Mesodermal cell (in vitro differentiated cells): ENCODE results near the gene BAIAP3.

Experiments used
- H3K27ac ChIP-seq: 2 replicates; pipeline ENCODE4 v1.7.0; 2013; ENCODE audit warnings: mild to moderate bottlenecking, low read depth, low read length, moderate library complexity; ENCODE audit not compliant: severe bottlenecking
- H3K36me3 ChIP-seq: 2 replicates; pipeline ENCODE4 v1.7.1; 2013; ENCODE audit warnings: mild to moderate bottlenecking, low read length, moderate library complexity; ENCODE audit not compliant: control insufficient read depth, insufficient read depth
- H3K4me1 ChIP-seq: one replicate; pipeline ENCODE4 v1.7.1; 2013; ENCODE audit warnings: mild to moderate bottlenecking, low read length; ENCODE audit not compliant: insufficient read depth, control insufficient read depth, poor library complexity, severe bottlenecking
- H3K4me3 ChIP-seq: 2 replicates; pipeline ENCODE4 v1.7.0; 2013; ENCODE audit warnings: low read length, control low read depth, mild to moderate bottlenecking; ENCODE audit not compliant: insufficient read depth, poor library complexity, severe bottlenecking; ENCODE audit errors: extremely low read depth
- H3K9me3 ChIP-seq: 2 replicates; pipeline ENCODE4 v1.7.1; 2013; ENCODE audit warnings: mild to moderate bottlenecking, low read length, moderate library complexity; ENCODE audit not compliant: control insufficient read depth
- WGBS, 2 experiments: methylation state at CpG; one replicate each; pipeline ENCODE4 v1.1.5; 2013; ENCODE audit warnings: missing lambda C conversion rate in 2 of 2; ENCODE audit not compliant: insufficient coverage in 2 of 2; 5-methylcytosine and 5-hydroxymethylcytosine counted together

BAIAP3 gene

GRCh38 chr16:1319041-1319440, 14.4 kb upstream of the BAIAP3 start:
- 93 to 94% methylated on average over 33 of the region's 33 CpGs for WGBS, 2 experiments
- H3K4me3 ChIP-seq = no peak overlapping the region
- peaks cover 94% of the 10 kb centered on the region for H3K36me3 ChIP-seq
- H3K27ac ChIP-seq = no peak overlapping the region
- no peaks in the 10 kb centered on the region for H3K9me3 ChIP-seq
- H3K4me1 ChIP-seq = no peaks in the 10 kb centered on the region

- no peaks in the 10 kb centered on the region for H3K9me3 ChIP-seq
- no peaks in the 10 kb centered on the region for H3K4me1 ChIP-seq
- WGBS, 2 experiments = 87 to 88% methylated on average over 10 to 11 of the region's 12 CpGs
- H3K27ac ChIP-seq = no peak overlapping the region
- peaks cover 94% of the 10 kb centered on the region for H3K36me3 ChIP-seq
- no peak overlapping the region for H3K4me3 ChIP-seq
Measured at GRCh38 chr16:1320097-1320496, 13.3 kb upstream of the BAIAP3 start.

- WGBS, 2 experiments = 86 to 90% methylated on average over 17 to 18 of the region's 22 CpGs
- peaks cover 89% of the 10 kb centered on the region for H3K36me3 ChIP-seq
- H3K4me3 ChIP-seq = no peak overlapping the region
Measured at GRCh38 chr16:1320658-1321240, 12.7 kb upstream of the BAIAP3 start.

GRCh38 chr16:1322407-1322806, 11.0 kb upstream of the BAIAP3 start:
- no peaks in the 10 kb centered on the region for H3K9me3 ChIP-seq
- no peak overlapping the region for H3K27ac ChIP-seq
- H3K4me3 ChIP-seq = no peak overlapping the region
- whole genome bisulfite sequencing, 2 experiments = 97% methylated on average over 8 of the region's 8 CpGs
- H3K4me1 ChIP-seq = no peaks in the 10 kb centered on the region
- H3K36me3 ChIP-seq = peaks cover 72% of the 10 kb centered on the region

More at GRCh38 chr16:1320658-1321240, 12.7 kb upstream of the BAIAP3 start:
- Histone ChIP-seq H3K9me3 (no peaks in the 10 kb centered on the region), H3K27ac (no peak overlapping the region), H3K4me1 (no peaks in the 10 kb centered on the region)

GRCh38 chr16:1323296-1324239, 9.9 kb upstream of the BAIAP3 start:
- H3K36me3 ChIP-seq = peaks cover 60% of the 10 kb centered on the region
- WGBS, 2 experiments = 95% methylated on average over 31 to 33 of the region's 35 CpGs
- no peaks in the 10 kb centered on the region for H3K4me1 ChIP-seq
- H3K27ac ChIP-seq = peak overlapping the region; percentile 16
- H3K9me3 ChIP-seq = no peaks in the 10 kb centered on the region
- H3K4me3 ChIP-seq = no peak overlapping the region

GRCh38 chr16:1324286-1324826, 9.1 kb upstream of the BAIAP3 start:
- Histone ChIP-seq H3K27ac (peak overlapping the region; percentile 16), H3K9me3 (no peaks in the 10 kb centered on the region), H3K36me3 (peaks cover 52% of the 10 kb centered on the region)

GRCh38 chr16:1325261-1325660, 8.2 kb upstream of the BAIAP3 start:
- Histone ChIP-seq H3K9me3 (peaks cover 2% of the 10 kb centered on the region), H3K4me1 (no peaks in the 10 kb centered on the region), H3K36me3 (peaks cover 43% of the 10 kb centered on the region), H3K27ac (peak overlapping the region; percentile 8), H3K4me3 (no peak overlapping the region)
- WGBS, 2 experiments = 95 to 98% methylated on average over 12 to 14 of the region's 15 CpGs

More at GRCh38 chr16:1324286-1324826, 9.1 kb upstream of the BAIAP3 start:
- WGBS, 2 experiments = 88 to 90% methylated on average over 22 of the region's 22 CpGs
- Histone ChIP-seq H3K4me1 (no peaks in the 10 kb centered on the region), H3K4me3 (no peak overlapping the region)

GRCh38 chr16:1325673-1326371, 7.6 kb upstream of the BAIAP3 start:
- 87 to 88% methylated on average over 19 to 20 of the region's 20 CpGs for WGBS, 2 experiments
- Histone ChIP-seq H3K27ac (peak overlapping the region; percentile 8), H3K4me1 (no peaks in the 10 kb centered on the region), H3K36me3 (peaks cover 38% of the 10 kb centered on the region), H3K9me3 (peaks cover 5% of the 10 kb centered on the region), H3K4me3 (no peak overlapping the region)

GRCh38 chr16:1326391-1326790, 7.1 kb upstream of the BAIAP3 start:
- no peak overlapping the region for H3K4me3 ChIP-seq
- peaks cover 5% of the 10 kb centered on the region for H3K9me3 ChIP-seq
- H3K36me3 ChIP-seq = peaks cover 32% of the 10 kb centered on the region
- peaks cover 1% of the 10 kb centered on the region for H3K4me1 ChIP-seq
- no peak overlapping the region for H3K27ac ChIP-seq
- WGBS, 2 experiments = 89 to 95% methylated on average over 4 to 13 of the region's 17 CpGs

GRCh38 chr16:1326946-1327618, 6.4 kb upstream of the BAIAP3 start:
- Histone ChIP-seq H3K36me3 (peaks cover 25% of the 10 kb centered on the region), H3K4me1 (peaks cover 8% of the 10 kb centered on the region), H3K27ac (no peak overlapping the region), H3K4me3 (no peak overlapping the region), H3K9me3 (peaks cover 5% of the 10 kb centered on the region)
- WGBS, 2 experiments = 90 to 95% methylated on average over 11 to 15 of the region's 17 CpGs
